Calu3 (cell line): ENCODE results near the gene EGFL7. TPM values are rescaled to one million over a fixed set of nuclear protein-coding genes. Genes with fewer than 3 reads are reported as not detected.

ENCODE experiments used
- BruUV-seq: library from RNA; stranded (reverse); fragments of 400-500 nt; replicated peaks from 2 replicates; lab custom pipeline; 2021; lab: Mats Ljungman, UMichigan
- CTCF ChIA-PET: fragments of 300-600 bp; sonication (Branson Sonifier 250); formaldehyde crosslinking; loops from one replicate; lab custom pipeline; 2022; ENCODE audit warnings: antibody characterized with exemption; lab: Charles Lee
- DNase-seq: peaks from one replicate; pipeline ENCODE4 v3.0.0; 2022
- H3K27ac Mint-ChIP-seq: one replicate; pipeline ENCODE4 v1.8.0; 2022; ENCODE audit warnings: mixed read lengths; ENCODE audit not compliant: unreplicated experiment
- H3K27me3 Mint-ChIP-seq: one replicate; pipeline ENCODE4 v1.8.0; 2022; ENCODE audit warnings: mixed read lengths; ENCODE audit not compliant: unreplicated experiment
- H3K36me3 Mint-ChIP-seq: one replicate; pipeline ENCODE4 v1.8.0; 2022; ENCODE audit warnings: mild to moderate bottlenecking, moderate library complexity, mixed read lengths; ENCODE audit not compliant: insufficient read depth, unreplicated experiment
- H3K4me1 Mint-ChIP-seq: one replicate; pipeline ENCODE4 v1.8.0; 2022; ENCODE audit warnings: mild to moderate bottlenecking, low read depth, mixed read lengths; ENCODE audit not compliant: unreplicated experiment
- H3K4me3 Mint-ChIP-seq: one replicate; pipeline ENCODE4 v1.8.0; 2022; ENCODE audit warnings: mild to moderate bottlenecking, low read depth, moderate library complexity, mixed read lengths; ENCODE audit not compliant: unreplicated experiment
- H3K9me3 Mint-ChIP-seq: one replicate; pipeline ENCODE4 v1.8.0; 2022; ENCODE audit warnings: low read depth, mixed read lengths; ENCODE audit not compliant: unreplicated experiment
- CTCF ChIP-seq: fragments of 200-600 bp; IDR thresholded peaks from one replicate; pipeline ENCODE4 v1.8.0; 2022; ENCODE audit warnings: antibody characterized with exemption; ENCODE audit not compliant: unreplicated experiment
- intact Hi-C: fragments of 100-400 bp; cut with micrococcal nuclease; formaldehyde crosslinking; loops from one replicate; pipeline ENCODE4 v1.10.0; 2022; ENCODE audit not compliant: unreplicated experiment
- total RNA-seq: library from RNA; stranded (reverse); gene quantifications from 2 replicates; pipeline ENCODE4 v1.2.3, GENCODE V29; 2022

Gene EGFL7
- total RNA-seq, 1 experiment from 2014 or later = 1.3 TPM

GRCh38 chr9:136717399-136717798 is 54.7 kb downstream of the EGFL7 start:
- TF ChIP-seq CTCF = no peak
- Mint-ChIP-seq H3K9me3 (no peaks in the 10 kb centered on the region), H3K27me3 (peaks cover 12% of the 10 kb centered on the region), H3K27ac (no peak overlapping the region), H3K4me3 (no peak overlapping the region), H3K4me1 (no peaks in the 10 kb centered on the region), H3K36me3 (peaks cover 11% of the 10 kb centered on the region)
- DNase-seq = no peak
- intact Hi-C loops = no loop called here
- BruUV-seq = no TSS peak
- CTCF ChIA-PET = no interaction called here

GRCh38 chr9:136718345-136719194 is 55.9 kb downstream of the EGFL7 start:
- TF ChIP-seq CTCF = no peak
- Mint-ChIP-seq H3K9me3 (no peaks in the 10 kb centered on the region), H3K36me3 (peaks cover 20% of the 10 kb centered on the region), H3K4me1 (no peaks in the 10 kb centered on the region), H3K27ac (no peak overlapping the region), H3K4me3 (no peak overlapping the region), H3K27me3 (peaks cover 12% of the 10 kb centered on the region)
- BruUV-seq = no TSS peak
- CTCF ChIA-PET = no interaction called here
- intact Hi-C loops = no loop called here
- DNase-seq = no peak

GRCh38 chr9:136719195-136719880 is 56.6 kb downstream of the EGFL7 start:
- intact Hi-C loops = no loop called here
- TF ChIP-seq CTCF = no peak
- CTCF ChIA-PET = no interaction called here
- Mint-ChIP-seq H3K4me1 (no peaks in the 10 kb centered on the region), H3K27ac (no peak overlapping the region), H3K27me3 (peaks cover 12% of the 10 kb centered on the region), H3K9me3 (no peaks in the 10 kb centered on the region), H3K36me3 (peaks cover 27% of the 10 kb centered on the region), H3K4me3 (no peak overlapping the region)
- DNase-seq = peak; percentile 32
- BruUV-seq = no TSS peak

- H3K27me3 Mint-ChIP-seq = peaks cover 11% of the 10 kb centered on the region
- H3K4me3 Mint-ChIP-seq = no peak overlapping the region
- intact Hi-C loops = no loop called here
- DNase-seq = no peak
- TF ChIP-seq CTCF = no peak
- peaks cover 34% of the 10 kb centered on the region for H3K36me3 Mint-ChIP-seq
- BruUV-seq = no TSS peak
- H3K27ac Mint-ChIP-seq = no peak overlapping the region
- CTCF ChIA-PET = interaction anchor here (0.7 kb wide), 1 partner anchor 77 kb away, joined by 5 read pairs; no protein-coding TSS in a partner anchor
- H3K4me1 Mint-ChIP-seq = no peaks in the 10 kb centered on the region
- H3K9me3 Mint-ChIP-seq = no peaks in the 10 kb centered on the region
Observed at GRCh38 chr9:136720251-136720897, 57.7 kb downstream of the EGFL7 start.
